WI38 (cell line): Measurements from ENCODE around the gene RNPEPL1.

Experiments
- H3K4me3 ChIP-seq: 2 replicates; pipeline ENCODE4 v1.5.1; 2011; ENCODE audit warnings: low read depth, mild to moderate bottlenecking, control low read depth, low read length
- CTCF ChIP-seq: IDR thresholded peaks from 2 replicates; pipeline ENCODE4 v1.5.1; 2012; ENCODE audit warnings: low read depth, mild to moderate bottlenecking, control low read depth, low read length

RNPEPL1 gene

GRCh38 chr2:240601061-240601830 is 33.0 kb downstream of the RNPEPL1 start:
- no peak for TF ChIP-seq CTCF
- no peak overlapping the region for H3K4me3 ChIP-seq

- no peak for TF ChIP-seq CTCF
- H3K4me3 ChIP-seq, result no peak overlapping the region
Observed at GRCh38 chr2:240601831-240602160, 33.5 kb downstream of the RNPEPL1 start.

DNA sequence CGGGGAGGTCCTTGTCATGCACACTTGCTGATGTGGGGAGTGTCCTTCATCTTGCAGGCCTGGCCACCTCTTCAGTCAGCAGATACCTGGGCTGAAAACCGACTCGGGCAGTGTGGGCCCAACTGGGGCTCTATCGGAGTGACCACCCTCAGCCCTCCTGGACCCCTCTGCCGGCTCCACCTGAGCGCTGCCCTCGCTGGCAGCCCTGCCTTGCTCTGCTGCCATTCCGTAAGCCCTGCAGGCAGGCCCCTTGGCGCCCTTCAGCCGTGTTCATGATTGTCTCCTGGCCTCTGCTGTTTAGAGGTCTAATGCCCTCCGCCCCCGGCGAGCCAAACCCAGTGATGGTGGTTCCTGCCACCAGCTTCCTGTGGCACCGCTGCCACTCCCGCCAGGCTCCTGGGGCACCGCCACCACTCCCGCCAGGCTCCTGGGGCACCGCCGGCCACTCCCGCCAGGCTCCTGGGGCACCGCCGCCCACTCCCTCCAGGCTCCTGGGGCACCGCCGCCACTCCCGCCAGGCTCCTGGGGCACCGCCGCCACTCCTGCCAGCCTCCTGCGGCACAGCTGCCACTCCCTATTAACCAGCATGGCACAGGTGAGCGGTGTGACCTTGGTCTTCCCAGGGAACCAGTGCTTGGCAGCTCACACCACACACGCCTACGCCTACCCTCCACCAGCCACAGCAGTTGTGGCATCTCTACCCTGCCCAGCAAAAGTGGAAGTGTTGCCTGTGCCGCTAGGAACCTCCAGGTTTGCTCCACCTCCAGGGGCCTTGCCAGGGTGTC is 34.2 kb downstream of the RNPEPL1 start:
- H3K4me3 ChIP-seq, result no peak overlapping the region
- no peak for TF ChIP-seq CTCF

DNA sequence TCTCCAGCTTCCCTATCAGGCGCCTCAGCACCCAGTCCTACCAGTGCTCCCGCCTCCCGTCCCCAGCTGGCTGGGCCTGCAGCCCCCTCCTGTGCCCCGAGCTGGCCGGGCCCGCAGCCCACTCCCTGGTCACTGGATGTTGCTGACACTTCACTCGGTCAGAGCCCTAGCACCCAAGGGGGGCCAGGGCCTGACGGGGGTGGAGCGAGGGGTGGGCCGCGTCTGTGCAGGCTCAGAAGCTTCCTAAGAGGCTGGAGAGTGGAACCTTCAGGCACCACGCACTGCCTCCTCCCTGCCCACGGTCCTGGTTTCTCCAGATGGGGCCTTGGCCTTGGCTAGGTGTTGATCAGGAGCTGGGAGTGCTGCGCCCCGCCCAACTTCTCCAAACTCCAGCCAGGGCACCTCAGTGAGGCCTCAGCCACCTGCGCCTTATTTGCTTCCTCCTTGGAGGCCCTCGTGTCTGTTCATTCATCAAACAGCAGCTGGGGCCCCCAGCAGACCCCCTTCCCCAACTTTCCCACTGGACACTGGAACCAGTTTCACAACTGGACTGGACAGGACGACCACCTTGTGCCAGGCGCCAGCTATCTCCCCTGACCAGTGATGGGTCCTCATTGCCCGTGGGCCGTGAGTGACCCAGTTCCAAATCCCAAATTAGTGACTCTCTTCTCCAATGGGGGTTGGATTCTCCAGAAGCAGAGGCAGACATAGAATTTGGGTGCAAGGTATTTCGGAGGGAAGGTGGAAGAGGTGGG is 35.0 kb downstream of the RNPEPL1 start:
- TF ChIP-seq CTCF, result no peak

GRCh38 chr2:240603846-240604245 is 35.6 kb downstream of the RNPEPL1 start:
- no peak overlapping the region for H3K4me3 ChIP-seq
- TF ChIP-seq CTCF, result no peak

More for the DNA sequence above, 35.0 kb downstream of the RNPEPL1 start:
- H3K4me3 ChIP-seq, result no peak overlapping the region

DNA sequence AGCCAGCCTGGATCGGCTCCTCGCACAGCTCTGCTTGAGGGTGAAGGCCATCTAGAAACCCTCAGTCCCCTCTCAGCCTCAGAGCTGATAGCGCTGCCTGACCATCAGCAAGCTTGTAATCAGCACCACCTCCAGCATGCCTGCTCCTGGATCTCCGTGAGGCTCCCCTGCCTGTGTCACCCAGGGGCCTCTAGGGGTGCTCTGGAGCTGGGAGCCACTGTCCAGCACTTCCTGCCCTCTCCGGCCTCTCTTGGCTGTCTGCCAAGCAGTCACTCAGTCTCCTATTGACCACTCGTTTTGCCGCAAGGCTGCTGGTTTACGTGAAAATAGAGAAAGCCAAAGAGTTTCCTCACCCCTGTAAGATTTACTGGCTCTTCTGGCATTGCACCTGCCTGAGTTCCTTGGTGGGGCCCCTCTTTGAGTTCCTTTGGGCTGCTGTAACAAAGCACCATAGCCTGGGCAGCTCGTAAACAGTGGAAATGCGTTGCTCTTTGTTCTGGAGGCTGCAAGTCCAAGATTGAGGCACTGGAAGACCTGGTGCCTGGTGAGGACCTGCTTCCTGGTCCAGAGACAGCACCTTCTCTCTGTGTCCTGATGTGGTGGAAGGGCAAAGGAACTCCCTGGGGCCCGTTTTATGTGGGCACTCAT is 36.1 kb downstream of the RNPEPL1 start:
- TF ChIP-seq CTCF, result peak; percentile 52
- H3K4me3 ChIP-seq, result no peak overlapping the region
